Measurements from ENCODE around the gene SIX3.
A peak's percentile ranks its signal among the peaks of the same experiment; 100 is the strongest.

Gene SIX3

GRCh38 chr2:44943693-44944101 is 2.2 kb downstream of the SIX3 start:
- no peak for DNase-seq (ENCODE audit: low spot score)

GRCh38 chr2:44944102-44944951 is 2.8 kb downstream of the SIX3 start:
- DNase-seq (ENCODE audit: low spot score): no peak

GRCh38 chr2:44944952-44945612 is 3.6 kb downstream of the SIX3 start:
- DNase-seq (ENCODE audit: low spot score): no peak

GRCh38 chr2:44945676-44946371 is 4.3 kb downstream of the SIX3 start:
- no peak for DNase-seq (ENCODE audit: low spot score)

- DNase-seq (ENCODE audit: low spot score): no peak
Measured at GRCh38 chr2:44946372-44947027, 5.0 kb downstream of the SIX3 start.

- no peak for DNase-seq (ENCODE audit: low spot score)
Measured at GRCh38 chr2:44947028-44947375, 5.5 kb downstream of the SIX3 start.

GRCh38 chr2:44948565-44949328 is 7.2 kb downstream of the SIX3 start:
- no peak for DNase-seq (ENCODE audit: low spot score)

GRCh38 chr2:44949329-44950151 is 8.0 kb downstream of the SIX3 start:
- DNase-seq (ENCODE audit: low spot score): no peak

GRCh38 chr2:44950646-44951045 is 9.1 kb downstream of the SIX3 start:
- DNase-seq (ENCODE audit: low spot score): no peak

GRCh38 chr2:44951124-44951523 is 9.6 kb downstream of the SIX3 start:
- no peak for DNase-seq (ENCODE audit: low spot score)

- DNase-seq (ENCODE audit: low spot score): no peak
Measured at GRCh38 chr2:44951714-44952113, 10.2 kb downstream of the SIX3 start.

- peak; percentile 23 for DNase-seq (ENCODE audit: low spot score)
Measured at GRCh38 chr2:44952143-44952805, 10.8 kb downstream of the SIX3 start.

GRCh38 chr2:44952806-44953498 is 11.4 kb downstream of the SIX3 start:
- DNase-seq (ENCODE audit: low spot score): no peak

GRCh38 chr2:44953499-44953883 is 12.0 kb downstream of the SIX3 start:
- DNase-seq (ENCODE audit: low spot score): no peak

GRCh38 chr2:44954447-44954888 is 13.0 kb downstream of the SIX3 start:
- no peak for DNase-seq (ENCODE audit: low spot score)

- DNase-seq (ENCODE audit: low spot score): no peak
Measured at GRCh38 chr2:44954889-44955592, 13.5 kb downstream of the SIX3 start.

GRCh38 chr2:44955593-44956392 is 14.3 kb downstream of the SIX3 start:
- DNase-seq (ENCODE audit: low spot score): peak; percentile 68

GRCh38 chr2:44956843-44957242 is 15.3 kb downstream of the SIX3 start:
- no peak for DNase-seq (ENCODE audit: low spot score)

Measured in LoVo (cell line).